Effector CD4-positive, alpha-beta T cell (primary cell): ENCODE measurements around the gene ZNF70.

Experiments used
- DNase-seq: peaks from one replicate; pipeline ENCODE4 v3.0.0-alpha.2; 2020

The ZNF70 gene

GRCh38 chr22:23692598-23693291 is 58.2 kb downstream of the ZNF70 start:
- DNase-seq = no peak

- DNase-seq = no peak
Measured at GRCh38 chr22:23691748-23692423, 59.0 kb downstream of the ZNF70 start.

DNA sequence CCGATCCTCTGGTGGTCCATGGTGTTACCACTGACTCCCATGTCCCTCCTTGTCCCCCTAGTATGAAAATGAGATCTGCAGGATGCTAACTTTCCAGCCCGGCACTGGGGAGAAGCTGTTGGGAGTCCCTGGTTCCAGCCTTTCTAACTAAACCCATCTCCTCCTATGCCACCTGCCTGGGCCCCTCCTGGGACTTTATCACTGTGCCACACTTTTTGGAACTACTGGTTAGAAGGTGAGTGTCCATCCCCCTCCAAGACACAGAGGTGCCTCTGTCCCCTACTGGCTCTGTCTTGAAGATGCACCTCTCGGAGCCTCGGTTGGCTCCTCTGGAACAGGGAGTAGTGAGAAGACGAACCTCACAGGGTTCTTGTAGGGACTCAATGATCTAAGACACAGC is 60.2 kb downstream of the ZNF70 start, which contains the start of gene RGL4:
RGL4 (plus strand) TSS at position 301 of the 400 bp plus-strand sequence. CDS start 1,018 bp downstream, outside the sequence.
- DNase-seq = no peak

- DNase-seq = no peak
Measured at GRCh38 chr22:23689414-23689813, 61.5 kb downstream of the ZNF70 start.
